HG03159 (cell line): ENCODE results near the gene MED22.
"Not testable (repeated sequence)": the region's sequence is repeated elsewhere in the genome, so short reads cannot be mapped to it uniquely, and the experiment has no call there.

Source experiments
- ATAC-seq: cut with Tn5 transposase; IDR thresholded peaks from one replicate; pipeline ENCODE4 v1.9.1; 2021; ENCODE audit warnings: mild to moderate bottlenecking, moderate library complexity; ENCODE audit not compliant: unreplicated experiment

MED22 gene

GRCh38 chr9:133339641-133340040, 8.3 kb downstream of the MED22 start:
- no peak for ATAC-seq

GRCh38 chr9:133335924-133336811, 11.8 kb downstream of the MED22 start, which contains the start of gene SURF6:
Gene SURF6, minus strand, starts transcription at chr9:133336188. Its CDS starts 56 bp downstream, at chr9:133336132.
- peak; percentile 81 for ATAC-seq

GRCh38 chr9:133334888-133335287, 13.0 kb downstream of the MED22 start:
- ATAC-seq: not testable (repeated sequence)

- ATAC-seq: no peak
Measured at GRCh38 chr9:133334161-133334560, 13.8 kb downstream of the MED22 start.

- no peak for ATAC-seq
Measured at GRCh38 chr9:133333566-133333965, 14.4 kb downstream of the MED22 start.

- no peak for ATAC-seq
Measured at GRCh38 chr9:133333011-133333410, 14.9 kb downstream of the MED22 start.

- ATAC-seq: no peak
Measured at GRCh38 chr9:133332381-133332730, 15.6 kb downstream of the MED22 start.

- no peak for ATAC-seq
Measured at GRCh38 chr9:133331641-133332380, 16.1 kb downstream of the MED22 start.

GRCh38 chr9:133331221-133331620, 16.7 kb downstream of the MED22 start:
- no peak for ATAC-seq

- ATAC-seq: not testable (repeated sequence)
Measured at GRCh38 chr9:133329306-133330156, 18.4 kb downstream of the MED22 start.

- ATAC-seq: no peak
Measured at GRCh38 chr9:133327834-133328484, 20.0 kb downstream of the MED22 start.

GRCh38 chr9:133327021-133327420, 20.9 kb downstream of the MED22 start:
- ATAC-seq: not testable (repeated sequence)

- ATAC-seq: no peak
Measured at GRCh38 chr9:133323991-133324703, 23.8 kb downstream of the MED22 start.

GRCh38 chr9:133323211-133323610, 24.7 kb downstream of the MED22 start:
- no peak for ATAC-seq

- ATAC-seq: no peak
Measured at GRCh38 chr9:133322701-133323100, 25.2 kb downstream of the MED22 start.

- no peak for ATAC-seq
Measured at GRCh38 chr9:133321411-133321935, 26.5 kb downstream of the MED22 start.

- no peak for ATAC-seq
Measured at GRCh38 chr9:133320421-133320881, 27.5 kb downstream of the MED22 start.

GRCh38 chr9:133317551-133317950, 30.4 kb downstream of the MED22 start:
- not testable (repeated sequence) for ATAC-seq

- no peak for ATAC-seq
Measured at GRCh38 chr9:133315997-133316396, 31.9 kb downstream of the MED22 start.
